Body of pancreas (tissue), 4 donors: ENCODE results near the gene PPDPF.

Experiments
- CTCF ChIP-seq, 7 experiments: fragments of 450-650 bp in 4 of 7; fragments of 200-600 bp in 3 of 7; sonication (generic) in 3 of 7; IDR thresholded peaks; one replicate each; pipeline ENCODE4 v1.5.1; 2016 to 2019; ENCODE audit warnings: antibody characterized with exemption in 7 of 7
- POLR2A ChIP-seq, 3 donors: fragments of 450-650 bp; IDR thresholded peaks; one replicate each; pipeline ENCODE4 v1.6.1; 2016; ENCODE audit warnings: antibody characterized with exemption in 3 of 3, mild to moderate bottlenecking in 2 of 3

- TF ChIP-seq CTCF (IDR thresholded peaks at IDR 0.05) (no peak), POLR2A (IDR thresholded peaks at IDR 0.05) (no peak)
Observed at GRCh38 chr20:63566395-63567135, 46.0 kb downstream of the PPDPF start.
